H1 (cell line): ENCODE data around the gene TMEM150A. TPM values are rescaled to one million over a fixed set of nuclear protein-coding genes. Genes with fewer than 3 reads are reported as not detected.

Experiments used
- BCL11A ChIP-seq, 2 experiments: IDR thresholded peaks; one replicate each; pipeline ENCODE4 v1.6.1; 2011; ENCODE audit warnings: low read depth in 2 of 2, low read length in 2 of 2, mild to moderate bottlenecking in 2 of 2
- CHD1 ChIP-seq: IDR thresholded peaks from 2 replicates; pipeline ENCODE4 v1.6.1; 2012; ENCODE audit warnings: low read depth, low read length, improper control_type of control experiment
- GTF2F1 ChIP-seq: IDR thresholded peaks from 2 replicates; pipeline ENCODE4 v1.6.1; 2012; ENCODE audit warnings: low read depth, low read length, improper control_type of control experiment, borderline replicate concordance
- POLR2AphosphoS5 ChIP-seq: IDR thresholded peaks from 2 replicates; pipeline ENCODE4 v1.6.1; 2011; ENCODE audit warnings: low read depth, low read length
- RAD21 ChIP-seq, 2 experiments: IDR thresholded peaks in 1 of 2; conservative IDR thresholded peaks in 1 of 2; 2 replicates each; pipeline ENCODE4 v1.6.1; 2011; ENCODE audit warnings: low read depth in 2 of 2, low read length in 2 of 2, improper control_type of control experiment in 1 of 2, inconsistent platforms in 1 of 2, mild to moderate bottlenecking in 1 of 2, moderate library complexity in 1 of 2
- RBBP5 ChIP-seq: IDR thresholded peaks from 2 replicates; pipeline ENCODE4 v1.7.1; 2012; ENCODE audit warnings: low read depth, mild to moderate bottlenecking, inconsistent platforms, low read length, moderate library complexity, borderline replicate concordance
- TAF1 ChIP-seq: IDR thresholded peaks from 2 replicates; pipeline ENCODE4 v1.6.1; 2011; ENCODE audit warnings: mild to moderate bottlenecking, low read depth, low read length
- TBP ChIP-seq: IDR thresholded peaks from 2 replicates; pipeline ENCODE4 v1.6.1; 2011; ENCODE audit warnings: low read depth, low read length, improper control_type of control experiment
- polyA plus RNA-seq, 7 experiments: library from polyadenylated mRNA; depleted of rRNA in 3 of 7; stranded (reverse) in 5 of 7; unstranded in 2 of 7; fragments of >200 nt in 5 of 7; fragments of 200-250 nt in 2 of 7; gene quantifications; 1 replicate in 5 of 7; 2 replicates in 1 of 7; 4 replicates in 1 of 7; pipeline versions ENCODE4 v1.2.1 to v1.2.3, GENCODE V29; 2011 to 2013; ENCODE audit warnings: missing spikeins in 2 of 7, mixed read lengths in 2 of 7
- total RNA-seq: library from RNA; stranded (reverse); fragmentation: NEBNext Ultra II Directional; extraction: Animal tissue kit (Norgen Biotek cat#: 25700); gene quantifications from 2 replicates; pipeline ENCODE4 v1.2.1, GENCODE V29; 2021
- TF ChIP-seq, protein P1 (sequence below): fragments of 300-600 bp; sonication (generic); IDR thresholded peaks from 2 replicates; pipeline ENCODE4 v1.7.1; 2012; ENCODE audit warnings: low read length, moderate library complexity, mild to moderate bottlenecking, inconsistent platforms; ENCODE audit not compliant: insufficient replicate concordance
- TF ChIP-seq, protein P2 (sequence below): IDR thresholded peaks from 2 replicates; pipeline ENCODE4 v1.6.1; 2011; ENCODE audit warnings: low read depth, mild to moderate bottlenecking, low read length; ENCODE audit not compliant: insufficient read depth

TMEM150A gene
- total and polyA plus RNA-seq, 2 of the 8 experiments (the other 6 are each of a cell fraction or from before 2014, with no cell fraction given): 19.8 to 29.9 TPM

DNA sequence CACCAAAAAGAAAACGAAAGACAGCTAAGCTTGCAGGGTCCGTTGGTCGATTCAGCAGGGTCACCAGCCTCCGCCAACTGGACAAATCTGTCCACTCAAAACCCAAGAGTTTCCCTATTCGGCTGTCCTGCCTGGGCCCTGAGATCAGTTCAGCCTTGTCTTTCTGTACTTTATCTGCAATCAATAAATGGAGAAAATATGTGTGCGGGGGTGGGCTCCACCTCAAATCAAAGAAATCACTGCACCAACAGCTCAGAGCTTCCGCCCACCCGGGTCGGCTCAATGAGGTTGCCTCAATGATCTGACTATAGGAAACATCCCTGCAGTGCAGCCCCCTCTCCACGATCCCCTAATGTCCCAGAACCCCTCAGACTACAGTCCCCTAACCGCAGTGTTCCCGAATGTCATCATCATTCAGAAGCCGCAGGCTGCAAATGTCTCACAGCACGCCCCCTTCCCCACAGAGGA lies 41.7 kb downstream of the TMEM150A start (continued):
- TF ChIP-seq, protein P1, sequence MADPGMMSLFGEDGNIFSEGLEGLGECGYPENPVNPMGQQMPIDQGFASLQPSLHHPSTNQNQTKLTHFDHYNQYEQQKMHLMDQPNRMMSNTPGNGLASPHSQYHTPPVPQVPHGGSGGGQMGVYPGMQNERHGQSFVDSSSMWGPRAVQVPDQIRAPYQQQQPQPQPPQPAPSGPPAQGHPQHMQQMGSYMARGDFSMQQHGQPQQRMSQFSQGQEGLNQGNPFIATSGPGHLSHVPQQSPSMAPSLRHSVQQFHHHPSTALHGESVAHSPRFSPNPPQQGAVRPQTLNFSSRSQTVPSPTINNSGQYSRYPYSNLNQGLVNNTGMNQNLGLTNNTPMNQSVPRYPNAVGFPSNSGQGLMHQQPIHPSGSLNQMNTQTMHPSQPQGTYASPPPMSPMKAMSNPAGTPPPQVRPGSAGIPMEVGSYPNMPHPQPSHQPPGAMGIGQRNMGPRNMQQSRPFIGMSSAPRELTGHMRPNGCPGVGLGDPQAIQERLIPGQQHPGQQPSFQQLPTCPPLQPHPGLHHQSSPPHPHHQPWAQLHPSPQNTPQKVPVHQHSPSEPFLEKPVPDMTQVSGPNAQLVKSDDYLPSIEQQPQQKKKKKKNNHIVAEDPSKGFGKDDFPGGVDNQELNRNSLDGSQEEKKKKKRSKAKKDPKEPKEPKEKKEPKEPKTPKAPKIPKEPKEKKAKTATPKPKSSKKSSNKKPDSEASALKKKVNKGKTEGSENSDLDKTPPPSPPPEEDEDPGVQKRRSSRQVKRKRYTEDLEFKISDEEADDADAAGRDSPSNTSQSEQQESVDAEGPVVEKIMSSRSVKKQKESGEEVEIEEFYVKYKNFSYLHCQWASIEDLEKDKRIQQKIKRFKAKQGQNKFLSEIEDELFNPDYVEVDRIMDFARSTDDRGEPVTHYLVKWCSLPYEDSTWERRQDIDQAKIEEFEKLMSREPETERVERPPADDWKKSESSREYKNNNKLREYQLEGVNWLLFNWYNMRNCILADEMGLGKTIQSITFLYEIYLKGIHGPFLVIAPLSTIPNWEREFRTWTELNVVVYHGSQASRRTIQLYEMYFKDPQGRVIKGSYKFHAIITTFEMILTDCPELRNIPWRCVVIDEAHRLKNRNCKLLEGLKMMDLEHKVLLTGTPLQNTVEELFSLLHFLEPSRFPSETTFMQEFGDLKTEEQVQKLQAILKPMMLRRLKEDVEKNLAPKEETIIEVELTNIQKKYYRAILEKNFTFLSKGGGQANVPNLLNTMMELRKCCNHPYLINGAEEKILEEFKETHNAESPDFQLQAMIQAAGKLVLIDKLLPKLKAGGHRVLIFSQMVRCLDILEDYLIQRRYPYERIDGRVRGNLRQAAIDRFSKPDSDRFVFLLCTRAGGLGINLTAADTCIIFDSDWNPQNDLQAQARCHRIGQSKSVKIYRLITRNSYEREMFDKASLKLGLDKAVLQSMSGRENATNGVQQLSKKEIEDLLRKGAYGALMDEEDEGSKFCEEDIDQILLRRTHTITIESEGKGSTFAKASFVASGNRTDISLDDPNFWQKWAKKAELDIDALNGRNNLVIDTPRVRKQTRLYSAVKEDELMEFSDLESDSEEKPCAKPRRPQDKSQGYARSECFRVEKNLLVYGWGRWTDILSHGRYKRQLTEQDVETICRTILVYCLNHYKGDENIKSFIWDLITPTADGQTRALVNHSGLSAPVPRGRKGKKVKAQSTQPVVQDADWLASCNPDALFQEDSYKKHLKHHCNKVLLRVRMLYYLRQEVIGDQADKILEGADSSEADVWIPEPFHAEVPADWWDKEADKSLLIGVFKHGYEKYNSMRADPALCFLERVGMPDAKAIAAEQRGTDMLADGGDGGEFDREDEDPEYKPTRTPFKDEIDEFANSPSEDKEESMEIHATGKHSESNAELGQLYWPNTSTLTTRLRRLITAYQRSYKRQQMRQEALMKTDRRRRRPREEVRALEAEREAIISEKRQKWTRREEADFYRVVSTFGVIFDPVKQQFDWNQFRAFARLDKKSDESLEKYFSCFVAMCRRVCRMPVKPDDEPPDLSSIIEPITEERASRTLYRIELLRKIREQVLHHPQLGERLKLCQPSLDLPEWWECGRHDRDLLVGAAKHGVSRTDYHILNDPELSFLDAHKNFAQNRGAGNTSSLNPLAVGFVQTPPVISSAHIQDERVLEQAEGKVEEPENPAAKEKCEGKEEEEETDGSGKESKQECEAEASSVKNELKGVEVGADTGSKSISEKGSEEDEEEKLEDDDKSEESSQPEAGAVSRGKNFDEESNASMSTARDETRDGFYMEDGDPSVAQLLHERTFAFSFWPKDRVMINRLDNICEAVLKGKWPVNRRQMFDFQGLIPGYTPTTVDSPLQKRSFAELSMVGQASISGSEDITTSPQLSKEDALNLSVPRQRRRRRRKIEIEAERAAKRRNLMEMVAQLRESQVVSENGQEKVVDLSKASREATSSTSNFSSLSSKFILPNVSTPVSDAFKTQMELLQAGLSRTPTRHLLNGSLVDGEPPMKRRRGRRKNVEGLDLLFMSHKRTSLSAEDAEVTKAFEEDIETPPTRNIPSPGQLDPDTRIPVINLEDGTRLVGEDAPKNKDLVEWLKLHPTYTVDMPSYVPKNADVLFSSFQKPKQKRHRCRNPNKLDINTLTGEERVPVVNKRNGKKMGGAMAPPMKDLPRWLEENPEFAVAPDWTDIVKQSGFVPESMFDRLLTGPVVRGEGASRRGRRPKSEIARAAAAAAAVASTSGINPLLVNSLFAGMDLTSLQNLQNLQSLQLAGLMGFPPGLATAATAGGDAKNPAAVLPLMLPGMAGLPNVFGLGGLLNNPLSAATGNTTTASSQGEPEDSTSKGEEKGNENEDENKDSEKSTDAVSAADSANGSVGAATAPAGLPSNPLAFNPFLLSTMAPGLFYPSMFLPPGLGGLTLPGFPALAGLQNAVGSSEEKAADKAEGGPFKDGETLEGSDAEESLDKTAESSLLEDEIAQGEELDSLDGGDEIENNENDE: no peak
- TF ChIP-seq BCL11A (IDR thresholded peaks at IDR 0.05; ENCODE audit: low read depth in 2 of 2, low read length in 2 of 2) (no peak), TBP (no peak), TAF1 (no peak), RBBP5 (no peak), CHD1 (no peak), GTF2F1 (no peak), RAD21 (IDR thresholded peaks at IDR 0.05 in 1 of 2, conservative IDR thresholded peaks at IDR 0.05 in 1 of 2; ENCODE audit: low read depth in 2 of 2, low read length in 2 of 2) (no peak), POLR2AphosphoS5 (no peak)
- TF ChIP-seq, protein P2, sequence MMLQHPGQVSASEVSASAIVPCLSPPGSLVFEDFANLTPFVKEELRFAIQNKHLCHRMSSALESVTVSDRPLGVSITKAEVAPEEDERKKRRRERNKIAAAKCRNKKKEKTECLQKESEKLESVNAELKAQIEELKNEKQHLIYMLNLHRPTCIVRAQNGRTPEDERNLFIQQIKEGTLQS: no peak
